Ishikawa (cell line): Measurements from ENCODE around the gene TMEM132D.

Experiments
- EP300 ChIP-seq: IDR thresholded peaks from 2 replicates; pipeline ENCODE4 v1.6.1; 2012; ENCODE audit warnings: borderline replicate concordance
- TCF12 ChIP-seq: IDR thresholded peaks from 2 replicates; pipeline ENCODE4 v1.6.1; 2012; ENCODE audit warnings: low read depth
- TF ChIP-seq, protein P1 (sequence below): IDR thresholded peaks from 2 replicates; pipeline ENCODE4 v1.6.1; 2012
- TF ChIP-seq, protein P2 (sequence below): IDR thresholded peaks from 2 replicates; pipeline ENCODE4 v1.6.1; 2012; ENCODE audit warnings: low read depth, mild to moderate bottlenecking

DNA sequence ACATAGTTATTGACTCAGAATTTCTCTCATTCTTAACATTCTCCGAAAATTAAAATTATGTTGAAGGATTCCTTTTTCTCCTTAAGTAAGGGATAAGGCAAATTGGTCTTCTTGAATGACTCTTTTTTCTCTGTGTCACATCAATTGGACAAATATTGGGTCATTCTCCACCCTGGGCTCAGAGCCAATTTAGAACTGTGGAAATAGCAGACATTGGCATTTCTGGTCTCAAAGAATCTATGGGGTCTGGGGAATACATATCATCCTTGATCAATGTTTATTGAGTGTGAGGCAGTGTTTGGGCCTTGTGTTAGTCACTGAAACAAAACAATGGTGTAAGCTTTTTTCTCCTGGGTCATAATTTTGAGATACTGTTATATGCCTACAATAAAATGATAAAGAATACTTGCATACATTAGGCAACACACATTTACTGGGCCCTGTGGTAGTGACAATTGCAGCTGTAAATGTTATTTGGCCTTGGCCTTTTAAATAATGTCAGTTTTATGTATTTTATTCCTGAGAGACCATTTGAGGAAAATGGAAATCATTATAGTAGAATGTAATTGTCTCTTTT, 414.6 kb downstream of the TMEM132D start:
- TF ChIP-seq TCF12 (no peak), EP300 (no peak)
- TF ChIP-seq, protein P1, sequence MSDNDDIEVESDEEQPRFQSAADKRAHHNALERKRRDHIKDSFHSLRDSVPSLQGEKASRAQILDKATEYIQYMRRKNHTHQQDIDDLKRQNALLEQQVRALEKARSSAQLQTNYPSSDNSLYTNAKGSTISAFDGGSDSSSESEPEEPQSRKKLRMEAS = no peak
- TF ChIP-seq, protein P2, sequence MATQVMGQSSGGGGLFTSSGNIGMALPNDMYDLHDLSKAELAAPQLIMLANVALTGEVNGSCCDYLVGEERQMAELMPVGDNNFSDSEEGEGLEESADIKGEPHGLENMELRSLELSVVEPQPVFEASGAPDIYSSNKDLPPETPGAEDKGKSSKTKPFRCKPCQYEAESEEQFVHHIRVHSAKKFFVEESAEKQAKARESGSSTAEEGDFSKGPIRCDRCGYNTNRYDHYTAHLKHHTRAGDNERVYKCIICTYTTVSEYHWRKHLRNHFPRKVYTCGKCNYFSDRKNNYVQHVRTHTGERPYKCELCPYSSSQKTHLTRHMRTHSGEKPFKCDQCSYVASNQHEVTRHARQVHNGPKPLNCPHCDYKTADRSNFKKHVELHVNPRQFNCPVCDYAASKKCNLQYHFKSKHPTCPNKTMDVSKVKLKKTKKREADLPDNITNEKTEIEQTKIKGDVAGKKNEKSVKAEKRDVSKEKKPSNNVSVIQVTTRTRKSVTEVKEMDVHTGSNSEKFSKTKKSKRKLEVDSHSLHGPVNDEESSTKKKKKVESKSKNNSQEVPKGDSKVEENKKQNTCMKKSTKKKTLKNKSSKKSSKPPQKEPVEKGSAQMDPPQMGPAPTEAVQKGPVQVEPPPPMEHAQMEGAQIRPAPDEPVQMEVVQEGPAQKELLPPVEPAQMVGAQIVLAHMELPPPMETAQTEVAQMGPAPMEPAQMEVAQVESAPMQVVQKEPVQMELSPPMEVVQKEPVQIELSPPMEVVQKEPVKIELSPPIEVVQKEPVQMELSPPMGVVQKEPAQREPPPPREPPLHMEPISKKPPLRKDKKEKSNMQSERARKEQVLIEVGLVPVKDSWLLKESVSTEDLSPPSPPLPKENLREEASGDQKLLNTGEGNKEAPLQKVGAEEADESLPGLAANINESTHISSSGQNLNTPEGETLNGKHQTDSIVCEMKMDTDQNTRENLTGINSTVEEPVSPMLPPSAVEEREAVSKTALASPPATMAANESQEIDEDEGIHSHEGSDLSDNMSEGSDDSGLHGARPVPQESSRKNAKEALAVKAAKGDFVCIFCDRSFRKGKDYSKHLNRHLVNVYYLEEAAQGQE = no peak
